ENCODE measurements around the gene DMD.

- no peak for TF ChIP-seq POLR2A (IDR thresholded peaks at IDR 0.05; ENCODE audit: low read depth, low read length)
- no peak for TF ChIP-seq POLR2AphosphoS5 (IDR thresholded peaks at IDR 0.05; ENCODE audit: low read depth, low read length)
Measured at GRCh38 chrX:32545101-32545500, 666.2 kb downstream of the DMD start.
